GM18870 (cell line): ENCODE measurements around the gene GPRIN3.
"Not testable (repeated sequence)": the region's sequence is repeated elsewhere in the genome, so short reads cannot be mapped to it uniquely, and the experiment has no call there.

ENCODE experiments used
- ATAC-seq: cut with Tn5 transposase; IDR thresholded peaks from one replicate; pipeline ENCODE4 v1.9.1; 2021; ENCODE audit warnings: moderate library complexity; ENCODE audit not compliant: unreplicated experiment

The GPRIN3 gene

DNA sequence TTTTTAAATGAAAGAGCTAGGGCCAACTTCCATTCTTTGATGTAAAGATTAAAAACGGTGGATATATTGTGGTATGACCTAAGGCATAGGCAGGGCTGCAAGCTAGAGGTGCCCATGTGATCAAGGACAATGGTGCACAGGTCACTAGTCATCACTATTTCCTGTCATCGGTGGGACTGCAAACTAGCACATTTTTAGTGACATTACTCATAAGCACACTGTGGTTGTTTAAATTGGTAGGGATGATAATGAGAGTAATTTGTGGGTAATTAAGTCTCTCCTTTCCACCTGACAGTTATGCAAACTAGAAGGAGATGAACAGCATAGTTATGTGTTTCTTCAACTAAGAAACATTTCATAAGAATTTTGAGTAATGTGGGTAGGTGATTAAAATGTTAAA, 85.4 kb downstream of the GPRIN3 start:
- peak; percentile 53 for ATAC-seq

- ATAC-seq = no peak
Observed at GRCh38 chr4:89221167-89221867, 86.3 kb downstream of the GPRIN3 start.

GRCh38 chr4:89218587-89218986, 89.0 kb downstream of the GPRIN3 start:
- ATAC-seq = no peak

DNA sequence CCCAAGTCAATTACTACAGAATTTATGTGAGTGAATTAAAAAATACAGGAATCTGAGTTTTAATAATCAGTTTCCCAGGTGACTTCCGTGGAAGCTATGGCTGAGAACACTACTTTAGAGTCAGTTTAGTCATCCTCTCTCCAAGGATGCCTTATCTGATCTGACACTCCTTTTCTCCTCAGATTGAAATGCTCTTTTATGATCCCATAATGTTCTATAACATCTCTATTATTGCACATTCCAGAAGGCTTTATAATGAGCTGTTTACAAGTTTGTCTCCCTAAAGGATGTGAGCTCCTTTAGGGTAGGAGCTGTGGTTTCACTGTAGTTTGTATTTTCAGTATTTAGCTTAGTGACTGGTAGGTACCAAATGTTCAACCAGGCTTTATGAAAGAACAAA, 90.0 kb downstream of the GPRIN3 start:
- ATAC-seq = no peak

GRCh38 chr4:89216866-89217265, 90.7 kb downstream of the GPRIN3 start:
- no peak for ATAC-seq

GRCh38 chr4:89216422-89216821, 91.2 kb downstream of the GPRIN3 start:
- no peak for ATAC-seq

GRCh38 chr4:89215736-89216135, 91.9 kb downstream of the GPRIN3 start:
- ATAC-seq = no peak

DNA sequence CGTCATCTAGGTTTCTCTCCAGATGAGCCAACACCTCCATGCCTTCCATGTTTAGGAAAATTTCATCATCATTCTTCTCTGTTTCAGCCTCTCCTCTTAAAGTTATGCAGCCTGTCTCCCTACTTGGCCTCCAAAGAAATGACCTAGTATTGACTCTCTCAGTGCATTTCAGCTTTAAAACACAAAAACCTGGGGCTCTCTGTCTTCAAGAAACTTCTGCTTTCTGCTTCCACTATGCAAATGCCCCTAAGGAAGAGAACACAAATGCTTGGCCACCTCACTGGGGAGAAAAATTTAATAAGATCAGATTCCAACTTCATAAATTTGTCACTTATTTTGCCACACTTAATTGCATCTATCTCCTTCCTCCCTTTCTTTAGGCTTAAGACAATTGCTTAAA, 93.3 kb downstream of the GPRIN3 start:
- no peak for ATAC-seq

DNA sequence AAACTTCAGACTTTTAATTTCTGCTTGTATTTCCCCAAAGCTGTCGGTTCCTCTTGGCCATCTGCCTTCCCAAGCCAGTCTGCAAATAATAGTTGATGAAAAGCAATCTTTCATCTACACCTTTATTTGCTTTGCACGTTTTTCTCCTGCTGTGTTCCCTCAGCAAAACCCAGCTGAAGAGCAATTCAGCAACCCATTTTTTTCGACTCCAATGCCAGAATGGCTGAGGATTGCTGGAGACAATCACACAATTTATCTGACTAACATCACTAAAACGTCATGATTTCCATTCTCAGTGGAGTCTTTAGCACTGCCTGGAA, 94.3 kb downstream of the GPRIN3 start:
- no peak for ATAC-seq

DNA sequence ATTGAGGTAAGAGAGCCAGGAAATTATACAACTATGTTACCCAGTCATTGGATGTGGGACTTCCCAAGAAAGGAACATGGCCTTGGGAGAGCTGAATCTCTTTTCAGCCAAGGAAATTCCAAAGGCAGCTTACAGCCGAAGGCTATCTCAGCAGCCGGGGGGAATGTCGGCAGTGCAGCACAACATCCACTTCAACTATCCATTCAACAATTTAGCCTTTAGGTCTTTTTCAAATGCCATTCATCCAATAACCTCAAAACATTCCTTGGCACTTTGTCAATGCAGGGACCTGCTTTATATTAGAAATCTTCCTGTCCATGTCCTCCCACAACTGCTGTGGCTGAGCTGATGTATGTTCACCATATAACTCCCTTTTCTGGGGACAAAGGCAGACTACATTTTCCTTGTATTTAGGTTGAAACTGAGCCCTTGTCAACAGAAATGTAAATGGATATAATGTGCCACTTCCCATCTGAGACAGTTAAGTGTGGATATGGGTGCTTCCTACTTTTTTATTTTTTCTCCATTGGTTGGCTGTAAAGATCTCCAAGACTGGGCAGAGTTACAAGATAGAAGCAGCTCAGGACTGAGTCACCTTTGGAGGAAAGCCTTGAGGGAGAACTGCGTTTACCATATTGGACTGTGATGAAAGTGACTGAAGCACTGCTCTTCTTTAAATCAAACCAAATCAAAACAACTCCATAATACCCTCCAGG, 94.8 kb downstream of the GPRIN3 start:
- ATAC-seq = no peak

DNA sequence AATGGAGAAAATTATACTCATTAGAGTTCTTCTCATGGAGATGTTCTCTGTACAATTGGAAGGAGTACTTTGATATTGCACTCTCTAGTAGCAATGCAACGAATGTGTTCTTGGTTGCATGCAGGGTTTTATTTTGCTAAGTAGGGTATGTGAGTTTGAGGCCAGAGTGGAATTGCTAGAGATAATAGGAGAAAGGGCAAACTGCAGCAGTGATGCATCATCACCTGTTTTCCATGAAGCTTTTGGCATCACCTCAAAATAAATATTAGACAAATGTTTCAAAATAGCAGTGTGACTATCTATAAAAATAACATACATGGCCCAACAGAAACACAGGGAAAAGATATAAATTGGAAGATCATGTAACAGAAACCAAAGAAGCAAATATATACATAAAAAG, 103.0 kb downstream of the GPRIN3 start:
- no peak for ATAC-seq

GRCh38 chr4:89203902-89204301, 103.7 kb downstream of the GPRIN3 start:
- no peak for ATAC-seq

- ATAC-seq = not testable (repeated sequence)
Observed at GRCh38 chr4:89199394-89199793, 108.2 kb downstream of the GPRIN3 start.

DNA sequence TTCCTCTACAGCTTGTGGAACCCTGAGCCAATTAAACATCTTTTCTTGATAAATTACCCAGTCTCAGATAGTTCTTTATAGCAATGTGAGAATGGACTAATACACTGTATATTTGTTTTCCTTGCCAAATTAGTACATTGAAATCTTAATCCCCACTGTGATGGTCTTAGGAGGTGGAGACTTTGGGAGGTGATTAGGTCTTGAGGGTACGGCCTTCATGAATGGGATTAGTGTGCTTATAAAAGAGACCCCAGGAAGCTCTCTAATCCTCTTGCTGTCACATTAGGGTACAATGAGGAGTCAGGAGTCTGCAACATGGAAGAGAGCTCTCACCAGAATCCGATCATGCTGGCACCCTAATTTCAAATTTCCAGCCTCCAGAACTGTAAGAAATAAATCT, 109.7 kb downstream of the GPRIN3 start:
- ATAC-seq = no peak

DNA sequence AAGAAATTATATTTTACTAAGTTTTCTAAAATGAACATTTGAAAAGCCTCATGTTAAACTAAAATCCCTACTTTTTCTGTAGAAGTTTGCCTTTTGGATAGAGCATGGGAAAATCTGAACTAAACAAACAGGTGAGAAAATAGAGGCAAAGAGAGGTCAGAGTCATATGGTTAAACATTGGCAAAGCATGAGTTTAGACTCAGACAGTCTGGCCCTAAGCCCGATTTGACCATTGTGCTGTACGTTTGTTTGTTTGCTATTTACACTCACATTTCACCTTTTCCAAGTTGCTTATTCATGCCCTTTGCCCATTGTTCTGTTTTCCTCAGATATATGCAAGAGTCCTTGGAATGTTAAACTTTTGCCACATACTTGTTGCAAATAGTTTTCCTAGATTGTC, 110.9 kb downstream of the GPRIN3 start:
- ATAC-seq = no peak

DNA sequence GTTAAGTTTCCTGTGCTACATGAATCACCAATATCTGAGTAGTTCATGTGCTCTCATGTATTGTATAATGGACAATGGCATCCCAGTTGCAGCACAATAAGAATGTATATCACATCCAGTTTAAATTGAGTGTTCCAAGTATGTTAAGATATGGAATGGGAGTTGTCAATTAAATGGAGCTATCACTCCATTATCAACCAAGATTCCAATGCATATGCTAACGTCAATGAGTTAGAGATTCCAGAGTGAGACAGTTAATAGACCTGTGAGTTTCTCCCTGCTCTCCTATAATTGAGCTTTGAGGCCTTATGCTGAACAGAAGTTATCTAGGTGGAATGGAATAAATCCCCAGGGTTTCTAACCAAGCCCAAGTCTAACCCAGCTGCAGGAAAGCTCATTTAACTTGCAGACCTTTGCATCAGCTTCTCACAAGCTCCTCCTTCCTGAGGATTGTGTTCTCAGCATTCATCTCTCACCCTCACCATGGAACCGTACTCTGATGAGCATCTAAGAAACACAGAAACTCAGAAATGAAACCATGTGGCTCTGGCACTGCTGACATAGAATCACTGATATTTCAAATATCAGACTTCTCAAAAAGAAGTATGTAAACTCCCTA, 111.4 kb downstream of the GPRIN3 start:
- no peak for ATAC-seq

GRCh38 chr4:89193843-89194242, 113.8 kb downstream of the GPRIN3 start:
- no peak for ATAC-seq
